HTR-8/SVneo (cell line): ENCODE measurements around the gene MRPS15.

Experiments
- DNase-seq: peaks from one replicate; pipeline ENCODE4 v3.0.0; 2011; ENCODE audit warnings: low spot score, mixed read lengths; ENCODE audit not compliant: insufficient read length
- FAIRE-seq: peaks from 2 replicates; lab custom pipeline; 2011; peaks lifted over from hg19 to GRCh38; lab: Jason Lieb, UNC

Gene MRPS15

GRCh38 chr1:36465731-36466369 lies 1.7 kb upstream of the MRPS15 start:
- FAIRE-seq = no peak

GRCh38 chr1:36464605-36465393 lies 615 bp upstream of the MRPS15 start:
- DNase-seq = peak; percentile 24
- FAIRE-seq = no peak

More at GRCh38 chr1:36465731-36466369, 1.7 kb upstream of the MRPS15 start:
- DNase-seq = no peak

GRCh38 chr1:36463463-36463802 lies 751 bp downstream of the MRPS15 start:
- no peak for DNase-seq
- FAIRE-seq = no peak

DNA sequence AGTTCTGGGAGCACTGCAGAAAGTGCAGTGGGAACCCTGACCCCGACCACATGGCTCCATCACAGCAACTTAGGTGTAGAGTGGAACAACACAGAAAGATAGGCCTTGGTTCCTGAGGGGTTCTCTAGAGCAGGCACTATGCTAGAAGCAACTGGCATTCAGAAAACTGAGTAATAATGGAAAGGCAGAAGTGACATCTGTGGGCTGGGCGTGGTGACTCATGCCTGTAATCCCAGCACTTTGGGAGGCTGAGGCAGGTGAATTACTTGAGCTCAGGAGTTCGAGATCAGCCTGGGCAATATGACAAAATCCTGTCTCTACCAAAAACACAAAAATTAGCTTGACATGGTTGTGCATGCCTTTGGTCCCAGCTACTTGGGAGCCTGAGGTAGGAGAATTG lies 5.3 kb downstream of the MRPS15 start:
- FAIRE-seq (no peak), DNase-seq (no peak)

- no peak for DNase-seq
- FAIRE-seq = no peak
Observed at GRCh38 chr1:36457691-36458090, 6.5 kb downstream of the MRPS15 start.

DNA sequence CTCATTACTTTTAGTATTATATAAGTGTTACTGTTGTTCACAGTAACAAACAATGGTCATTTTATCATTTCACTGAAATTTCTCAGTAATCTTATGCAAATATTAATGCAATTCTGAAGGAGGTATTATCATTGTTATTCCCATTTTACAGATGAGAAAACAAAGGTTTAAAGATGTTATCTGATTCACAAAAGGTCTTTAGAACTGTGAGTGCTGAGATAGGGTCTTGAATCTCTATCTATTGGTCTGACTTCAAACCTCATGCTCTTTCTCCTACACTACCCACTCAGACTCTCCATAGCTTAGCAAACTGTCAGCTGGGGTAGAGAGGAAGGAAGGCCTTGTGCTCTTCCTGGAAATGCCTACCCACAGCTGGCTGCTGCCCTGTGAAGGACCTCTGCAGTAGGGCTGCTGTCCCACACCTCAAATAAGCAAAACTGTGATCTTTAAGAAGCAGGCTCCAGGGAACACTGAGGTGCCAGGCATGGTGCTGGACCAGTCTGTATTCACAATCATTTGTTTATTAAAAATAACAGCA lies 7.7 kb downstream of the MRPS15 start:
- no peak for FAIRE-seq
- no peak for DNase-seq

DNA sequence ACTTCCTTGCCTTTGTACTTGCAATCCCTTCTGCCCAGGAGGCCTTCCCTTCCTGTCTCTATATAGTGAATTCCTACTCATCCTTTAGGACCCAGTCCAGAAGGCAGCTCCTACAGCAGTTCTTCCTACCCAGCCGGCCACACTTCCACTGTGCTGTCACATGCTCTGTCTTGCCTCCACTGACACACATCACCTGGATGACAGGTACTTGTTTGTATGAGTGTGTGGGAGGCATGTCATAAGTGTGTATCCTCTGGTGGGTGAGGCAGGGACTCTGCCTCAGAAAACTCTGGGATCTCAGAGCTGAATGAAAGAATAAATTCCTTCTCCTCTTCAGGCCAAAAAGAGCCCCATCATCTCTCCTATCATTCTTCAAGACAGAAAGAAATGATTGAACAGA lies 8.8 kb downstream of the MRPS15 start:
- DNase-seq (no peak), FAIRE-seq (no peak)

DNA sequence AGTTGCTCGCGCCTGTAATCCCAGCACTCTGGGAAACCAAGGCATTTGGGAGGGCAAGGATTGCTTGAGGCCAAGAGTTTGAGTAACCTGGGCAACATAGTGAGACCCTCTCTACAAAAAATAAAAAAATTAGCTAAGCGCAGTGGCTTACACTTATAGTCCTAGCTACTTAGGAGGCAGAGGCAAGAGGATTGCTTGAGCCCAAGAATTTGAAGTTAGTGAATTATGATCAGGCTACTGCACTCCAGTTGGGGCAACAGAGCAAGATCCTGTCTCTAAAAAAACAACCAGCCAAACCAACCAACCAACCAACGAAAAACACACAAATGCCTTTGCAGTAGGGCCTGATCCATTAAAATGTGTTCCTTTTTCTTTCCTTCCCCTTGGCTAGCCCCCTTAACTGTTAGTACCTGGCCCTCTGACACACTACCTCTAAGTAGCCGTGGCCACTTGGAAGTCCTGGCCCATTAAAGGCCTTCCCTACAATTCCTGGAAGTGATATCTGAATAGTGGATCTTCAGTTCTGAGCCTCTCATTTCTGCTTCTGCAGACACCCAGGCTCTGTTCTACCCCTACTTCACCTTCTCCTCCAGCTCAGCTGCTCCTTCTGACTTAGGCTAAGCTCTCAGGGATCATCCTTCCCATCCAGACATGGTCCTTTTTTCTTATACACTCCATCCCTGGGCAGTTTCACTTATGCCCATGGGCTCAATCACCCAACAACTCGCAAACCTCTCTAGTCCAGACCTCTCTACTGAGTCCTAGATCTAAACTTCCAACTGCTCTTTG lies 10.4 kb downstream of the MRPS15 start:
- FAIRE-seq (no peak), DNase-seq (no peak)

GRCh38 chr1:36453051-36453450 lies 11.1 kb downstream of the MRPS15 start:
- DNase-seq = no peak
- FAIRE-seq = no peak

- no peak for DNase-seq
- FAIRE-seq = no peak
Observed at GRCh38 chr1:36450919-36451305, 13.3 kb downstream of the MRPS15 start.

- peak; percentile 99 for DNase-seq
- FAIRE-seq = peak; percentile 93
Observed at GRCh38 chr1:36450270-36450918, 13.8 kb downstream of the MRPS15 start, which contains the start of gene OSCP1. Gene OSCP1 (minus strand): TSS chr1:36450451. CDS start chr1:36450369, 82 bp downstream.

DNA sequence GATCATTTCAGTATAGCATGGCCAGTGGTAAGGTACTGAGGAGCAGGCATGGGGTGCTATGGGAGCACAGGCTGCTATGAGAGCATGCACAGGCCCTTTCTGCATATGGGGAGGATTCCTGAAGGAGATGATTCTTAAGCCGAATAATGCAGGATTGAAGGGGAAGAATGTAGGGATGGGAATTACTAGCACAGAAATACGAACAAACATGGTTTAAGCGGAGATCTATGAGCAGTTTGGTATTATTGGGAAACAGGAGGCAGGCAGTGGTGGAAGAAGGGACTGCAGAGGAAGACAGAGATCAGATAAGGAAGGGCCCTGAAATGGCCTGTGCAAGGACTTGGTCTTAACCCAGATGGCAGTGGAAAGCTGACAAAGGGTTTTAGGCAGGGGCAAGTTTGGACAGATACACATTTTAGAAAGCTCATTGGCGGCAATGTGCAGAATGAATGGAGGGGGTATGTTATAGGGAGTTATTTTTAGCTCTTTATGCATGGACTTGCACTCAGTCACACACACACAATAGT lies 15.6 kb downstream of the MRPS15 start:
- FAIRE-seq = no peak
- no peak for DNase-seq

- no peak for FAIRE-seq
- DNase-seq = no peak
Observed at GRCh38 chr1:36447450-36447849, 16.7 kb downstream of the MRPS15 start.

GRCh38 chr1:36446746-36447145 lies 17.4 kb downstream of the MRPS15 start:
- FAIRE-seq (no peak), DNase-seq (no peak)

DNA sequence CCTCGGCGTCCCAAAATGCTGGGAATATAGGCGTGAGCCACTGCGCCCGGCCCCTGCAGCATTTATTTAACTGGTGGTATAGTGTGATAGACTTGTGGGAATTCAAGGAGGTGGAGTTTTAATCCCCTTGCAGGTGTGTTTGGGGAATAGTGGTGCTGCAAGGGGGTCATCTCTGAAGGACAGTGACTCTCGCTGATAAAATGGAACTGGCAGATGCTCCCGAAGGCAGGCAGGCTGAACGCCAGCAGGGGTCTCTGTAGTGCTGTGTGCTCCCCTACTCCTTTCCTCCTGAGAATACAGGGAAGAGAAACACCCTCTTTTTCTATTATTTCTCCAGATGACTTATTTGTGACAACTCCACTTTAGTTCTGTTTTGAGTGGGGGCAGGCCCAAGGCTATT lies 17.9 kb downstream of the MRPS15 start:
- FAIRE-seq = no peak
- DNase-seq = no peak

DNA sequence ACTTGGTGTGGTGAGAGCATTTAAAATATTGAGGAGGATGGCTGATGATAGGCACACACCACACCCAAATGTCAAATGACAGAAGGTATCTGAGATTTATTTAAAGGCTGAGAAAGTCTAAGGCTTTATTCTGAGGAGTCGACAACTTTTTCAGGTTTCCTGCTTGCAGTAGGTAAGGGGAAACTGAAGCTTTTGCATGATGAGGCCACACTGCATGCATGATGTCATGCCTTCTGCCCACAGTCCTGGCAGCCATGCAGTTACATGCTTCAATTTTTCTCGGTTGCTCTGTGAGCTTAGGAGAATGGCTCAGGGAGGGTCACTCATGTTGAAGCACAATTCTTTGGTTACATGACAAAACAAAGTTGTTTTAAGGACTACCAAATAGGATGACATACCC lies 20.9 kb downstream of the MRPS15 start:
- DNase-seq (no peak), FAIRE-seq (no peak)

DNA sequence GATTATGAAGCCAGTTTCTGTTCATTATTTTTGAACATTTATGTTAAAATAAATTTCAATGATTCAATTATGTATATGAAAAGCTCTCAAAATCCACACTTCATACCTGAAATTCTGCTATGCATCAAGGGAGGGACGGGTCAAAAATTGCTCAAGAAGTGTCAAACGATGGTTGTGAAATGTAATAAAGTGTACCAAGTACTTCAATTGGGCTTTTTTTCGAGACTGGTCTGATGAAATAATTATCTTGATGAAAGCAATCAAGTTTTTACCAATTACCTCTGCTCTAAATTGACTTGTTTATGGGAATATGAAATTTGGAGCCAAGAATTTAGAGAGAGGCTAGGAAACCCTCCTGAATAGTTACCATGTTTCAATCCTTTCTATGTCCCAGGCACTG lies 21.8 kb downstream of the MRPS15 start:
- FAIRE-seq = no peak
- DNase-seq = no peak

DNA sequence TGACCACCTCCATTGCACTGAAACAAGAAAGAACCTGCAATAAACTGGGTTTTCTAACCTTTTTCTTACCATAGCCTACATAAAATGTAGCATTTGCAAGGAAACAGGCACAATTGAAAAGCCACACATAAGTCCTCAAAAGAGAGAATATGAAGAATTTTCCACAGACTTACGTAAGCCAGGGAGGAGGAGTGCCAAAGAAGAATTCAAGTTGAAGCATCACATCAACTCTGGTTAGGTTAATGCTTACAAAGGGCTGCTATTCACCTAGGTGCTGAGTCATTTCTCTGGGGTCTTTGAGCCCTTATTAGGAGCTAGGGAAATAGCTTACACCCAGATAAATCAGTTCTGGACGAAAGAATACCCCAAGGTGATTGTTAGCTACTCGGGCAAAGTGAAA lies 23.5 kb downstream of the MRPS15 start:
- no peak for DNase-seq
- no peak for FAIRE-seq

- FAIRE-seq (no peak), DNase-seq (no peak)
Observed at GRCh38 chr1:36440044-36440443, 24.1 kb downstream of the MRPS15 start.

- DNase-seq = no peak
- FAIRE-seq = no peak
Observed at GRCh38 chr1:36438715-36439114, 25.5 kb downstream of the MRPS15 start.
